NCI-H2081 (cell line): ENCODE measurements around the gene NCR3LG1.
A peak's percentile ranks its signal among the peaks of the same experiment; 100 is the strongest.

ENCODE experiments used
- DNase-seq, 2 experiments: peaks; one replicate each; lab custom pipeline; 2025; lab: John Stamatoyannopoulos, UW

The NCR3LG1 gene

GRCh38 chr11:17351510-17352176, at the start of gene NCR3LG1:
NCR3LG1 (plus strand) TSS chr11:17351800; CDS start chr11:17351970, 170 bp downstream.
- DNase-seq = peak in 1 of 2 experiments; percentile 31

GRCh38 chr11:17313349-17314231, 38.0 kb upstream of the NCR3LG1 start:
- DNase-seq = no peak

GRCh38 chr11:17314232-17314547, 37.4 kb upstream of the NCR3LG1 start:
- no peak for DNase-seq

GRCh38 chr11:17314904-17315426, 36.6 kb upstream of the NCR3LG1 start:
- DNase-seq = no peak

GRCh38 chr11:17328871-17329494, 22.6 kb upstream of the NCR3LG1 start:
- peak in 1 of 2 experiments; percentile 13 for DNase-seq

- DNase-seq = no peak
Measured at GRCh38 chr11:17331669-17332068, 19.9 kb upstream of the NCR3LG1 start.

GRCh38 chr11:17333799-17334586, 17.6 kb upstream of the NCR3LG1 start:
- DNase-seq = no peak

- no peak for DNase-seq
Measured at GRCh38 chr11:17343257-17343656, 8.3 kb upstream of the NCR3LG1 start.

GRCh38 chr11:17343907-17344306, 7.7 kb upstream of the NCR3LG1 start:
- no peak for DNase-seq

- DNase-seq = no peak
Measured at GRCh38 chr11:17347676-17348075, 3.9 kb upstream of the NCR3LG1 start.

- DNase-seq = no peak
Measured at GRCh38 chr11:17350455-17351171, 987 bp upstream of the NCR3LG1 start.

GRCh38 chr11:17351172-17351509, 459 bp upstream of the NCR3LG1 start:
- no peak for DNase-seq

- DNase-seq = peak; percentile 77 to 78
Measured at GRCh38 chr11:17352950-17353820, 1.6 kb downstream of the NCR3LG1 start.

- DNase-seq = no peak
Measured at GRCh38 chr11:17353821-17354600, 2.4 kb downstream of the NCR3LG1 start.

GRCh38 chr11:17354601-17354991, 3.0 kb downstream of the NCR3LG1 start:
- DNase-seq = peak; percentile 63 to 79

GRCh38 chr11:17366495-17366894, 14.9 kb downstream of the NCR3LG1 start:
- no peak for DNase-seq

- DNase-seq = no peak
Measured at GRCh38 chr11:17368551-17368950, 17.0 kb downstream of the NCR3LG1 start.

GRCh38 chr11:17369094-17369493, 17.5 kb downstream of the NCR3LG1 start:
- DNase-seq = no peak

- DNase-seq = no peak
Measured at GRCh38 chr11:17369684-17370243, 18.2 kb downstream of the NCR3LG1 start.
